ENCODE results near the gene PARD3B.

GRCh38 chr2:204583773-204584172, 38.5 kb downstream of the PARD3B start:
- TF ChIP-seq POLR2AphosphoS5 (IDR thresholded peaks at IDR 0.05; ENCODE audit: low read depth, low read length), result no peak
- TF ChIP-seq TAF1 (IDR thresholded peaks at IDR 0.05; ENCODE audit: borderline replicate concordance, low read depth, low read length), result no peak

All from GM12892 (cell line).